GM21737 (cell line): ENCODE measurements around the gene DLEU7.

Experiments used
- ATAC-seq: cut with Tn5 transposase; IDR thresholded peaks from one replicate; pipeline ENCODE4 v1.9.1; 2021; ENCODE audit warnings: mild to moderate bottlenecking, moderate library complexity; ENCODE audit not compliant: unreplicated experiment

The DLEU7 gene

GRCh38 chr13:50843257-50844083 lies at the start of gene DLEU7:
TSS of gene DLEU7 (minus strand) at chr13:50843692. CDS start at chr13:50843646, 46 bp downstream.
- ATAC-seq = no peak

- no peak for ATAC-seq
Measured at GRCh38 chr13:50892210-50892944, 48.9 kb upstream of the DLEU7 start.

GRCh38 chr13:50891206-50891605 lies 47.7 kb upstream of the DLEU7 start:
- ATAC-seq = no peak

- no peak for ATAC-seq
Measured at GRCh38 chr13:50889317-50889716, 45.8 kb upstream of the DLEU7 start.

- ATAC-seq = no peak
Measured at GRCh38 chr13:50888362-50888761, 44.9 kb upstream of the DLEU7 start.

- no peak for ATAC-seq
Measured at GRCh38 chr13:50887151-50887550, 43.7 kb upstream of the DLEU7 start.

GRCh38 chr13:50884265-50884664 lies 40.8 kb upstream of the DLEU7 start:
- ATAC-seq = no peak

GRCh38 chr13:50883728-50884127 lies 40.2 kb upstream of the DLEU7 start:
- ATAC-seq = no peak

GRCh38 chr13:50882816-50883435 lies 39.4 kb upstream of the DLEU7 start:
- no peak for ATAC-seq

GRCh38 chr13:50873991-50874390 lies 30.5 kb upstream of the DLEU7 start:
- no peak for ATAC-seq

- ATAC-seq = no peak
Measured at GRCh38 chr13:50873467-50873866, 30.0 kb upstream of the DLEU7 start.

GRCh38 chr13:50871405-50871804 lies 27.9 kb upstream of the DLEU7 start:
- no peak for ATAC-seq

- no peak for ATAC-seq
Measured at GRCh38 chr13:50867637-50867945, 24.1 kb upstream of the DLEU7 start.

- no peak for ATAC-seq
Measured at GRCh38 chr13:50866817-50867636, 23.5 kb upstream of the DLEU7 start.

- ATAC-seq = no peak
Measured at GRCh38 chr13:50864492-50864891, 21.0 kb upstream of the DLEU7 start.

GRCh38 chr13:50855681-50856080 lies 12.2 kb upstream of the DLEU7 start:
- ATAC-seq = no peak

- no peak for ATAC-seq
Measured at GRCh38 chr13:50850445-50850844, 7.0 kb upstream of the DLEU7 start.

- ATAC-seq = no peak
Measured at GRCh38 chr13:50847501-50847900, 4.0 kb upstream of the DLEU7 start.

GRCh38 chr13:50846861-50847475 lies 3.5 kb upstream of the DLEU7 start:
- ATAC-seq = no peak

- ATAC-seq = no peak
Measured at GRCh38 chr13:50845211-50845610, 1.7 kb upstream of the DLEU7 start.
